Stimulated activated naive CD8-positive, alpha-beta T cell treated with anti-CD3 and anti-CD28 coated beads, Interleukin-15, Interleukin-2, amounts not matched to agents 100 U/mL and 50 U/mL, for 24 hours (primary cell): Measurements from ENCODE around the gene PURB.
"Not testable (repeated sequence)": the region's sequence is repeated elsewhere in the genome, so short reads cannot be mapped to it uniquely, and the experiment has no call there.

Source experiments
- ATAC-seq: fragments of 150-1000 bp; cut with Tn5 transposase; one replicate; pipeline ENCODE4 v1.10.0; 2021
- DNase-seq: peaks from one replicate; pipeline ENCODE4 v3.0.0; 2021

Gene PURB

DNA sequence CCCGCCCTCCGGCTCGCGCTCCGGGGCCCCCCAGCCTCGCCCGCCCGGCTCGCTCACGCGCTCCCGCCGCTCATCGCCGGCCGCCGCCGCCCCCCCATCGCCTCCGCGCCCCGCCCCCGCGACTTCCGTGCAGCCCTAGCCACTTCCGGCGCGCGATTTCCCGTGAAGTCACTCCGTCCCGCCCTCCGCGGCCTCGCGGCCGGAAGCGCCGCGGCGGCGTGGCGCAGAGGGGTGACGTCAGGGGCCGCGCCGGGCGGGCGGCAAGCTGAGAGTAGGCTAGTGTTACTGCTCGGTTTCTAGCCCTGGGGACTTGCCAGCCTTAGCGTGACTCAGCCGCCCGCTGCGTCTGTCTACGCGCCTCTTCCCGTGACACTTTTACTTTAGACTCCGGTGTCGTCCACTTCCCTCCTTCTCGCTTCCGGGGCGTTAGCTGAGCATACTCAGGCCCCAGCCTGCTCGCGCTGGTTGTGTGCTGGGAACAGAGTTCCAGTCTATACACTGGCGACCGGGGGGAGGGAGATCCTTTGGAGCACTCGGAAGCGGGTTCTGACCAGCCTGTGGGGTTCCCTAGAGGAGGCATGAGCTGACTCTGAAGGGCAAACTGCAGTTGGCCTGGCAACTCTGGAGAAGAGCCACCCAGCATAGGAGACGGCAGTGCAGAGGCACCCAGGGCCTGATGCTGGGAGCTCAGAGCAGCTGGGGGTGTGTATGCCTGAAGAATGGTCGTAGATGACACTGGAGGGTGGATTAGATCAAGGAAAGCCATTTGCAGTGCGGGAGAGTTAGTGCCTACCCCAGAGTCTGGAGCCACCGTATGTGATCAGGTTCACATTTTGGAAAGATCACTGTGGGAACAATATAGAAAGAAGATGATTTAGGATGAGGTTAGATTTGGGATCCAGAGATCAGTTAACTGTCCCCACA is at the start of gene PURB:
TSS of gene PURB (minus strand) at position 137 of the 924 bp plus-strand sequence. CDS start 182 bp downstream, outside the sequence.
- ATAC-seq: peak; percentile 96
- peak; percentile 98 for DNase-seq

DNA sequence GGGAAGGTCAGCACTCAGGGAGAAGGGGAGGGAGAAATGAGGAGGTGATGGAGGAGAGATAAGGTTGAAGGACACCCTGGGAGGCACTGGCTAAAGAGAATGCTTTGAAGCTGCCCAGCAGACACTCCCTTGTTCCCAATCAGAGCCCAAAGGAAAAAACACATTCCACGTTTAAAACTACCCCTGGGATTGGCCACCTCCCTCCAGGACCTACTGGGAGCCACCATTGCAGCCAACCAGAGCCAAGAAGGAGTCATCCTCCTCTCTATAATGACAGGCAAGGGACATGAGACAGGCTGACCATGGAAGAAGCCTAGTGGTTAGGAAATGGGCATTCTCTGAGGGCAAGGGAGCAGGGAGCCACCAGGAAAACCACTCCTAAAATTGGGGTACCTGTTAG is 49.7 kb upstream of the PURB start:
- DNase-seq (no peak), ATAC-seq (no peak)

GRCh38 chr7:44934510-44934909 is 49.2 kb upstream of the PURB start:
- ATAC-seq, DNase-seq: not testable (repeated sequence)

- DNase-seq (no peak), ATAC-seq (no peak)
Measured at GRCh38 chr7:44930921-44931320, 45.6 kb upstream of the PURB start.

GRCh38 chr7:44922351-44922694 is 37.0 kb upstream of the PURB start:
- DNase-seq: no peak
- peak; percentile 25 for ATAC-seq

GRCh38 chr7:44921607-44922350 is 36.4 kb upstream of the PURB start:
- ATAC-seq: peak; percentile 97
- peak; percentile 99 for DNase-seq

DNA sequence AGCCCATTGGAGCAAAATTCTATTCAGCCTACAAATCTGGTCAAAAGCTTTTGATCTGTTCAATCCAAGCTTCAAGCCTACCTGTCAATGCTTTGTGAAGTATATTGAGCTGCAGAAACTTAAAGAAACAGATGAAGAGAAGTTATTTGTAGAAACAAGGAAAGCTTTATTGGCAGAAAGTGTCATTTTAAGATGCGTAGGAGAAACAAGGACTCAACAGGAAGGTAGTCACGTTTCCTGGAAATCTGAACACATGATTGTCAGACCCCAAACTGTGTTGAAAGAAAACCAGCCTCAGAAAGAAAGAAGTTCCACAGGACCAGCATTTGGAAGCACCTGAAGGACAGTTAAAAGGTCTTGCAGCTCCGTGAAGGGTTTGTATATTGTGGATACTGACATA is 34.8 kb upstream of the PURB start:
- no peak for DNase-seq
- ATAC-seq: no peak

DNA sequence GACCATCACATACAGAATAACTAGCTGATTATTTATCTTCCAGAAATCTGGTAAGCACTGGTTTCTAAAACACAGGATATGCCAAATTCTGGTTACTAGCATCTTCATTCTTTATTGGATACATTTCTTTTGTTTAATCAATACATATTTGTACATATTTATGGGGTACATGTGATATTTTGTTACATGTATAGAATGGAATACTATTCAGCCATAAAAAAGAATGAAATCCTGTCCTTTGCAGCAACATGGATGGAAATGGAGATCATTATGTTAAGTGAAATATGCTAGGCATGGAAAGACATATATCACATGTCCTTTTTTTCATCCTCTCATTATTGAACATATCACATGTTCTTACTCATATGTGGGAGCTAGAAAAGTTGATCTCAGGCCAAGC is 32.7 kb upstream of the PURB start:
- no peak for DNase-seq
- ATAC-seq: no peak

DNA sequence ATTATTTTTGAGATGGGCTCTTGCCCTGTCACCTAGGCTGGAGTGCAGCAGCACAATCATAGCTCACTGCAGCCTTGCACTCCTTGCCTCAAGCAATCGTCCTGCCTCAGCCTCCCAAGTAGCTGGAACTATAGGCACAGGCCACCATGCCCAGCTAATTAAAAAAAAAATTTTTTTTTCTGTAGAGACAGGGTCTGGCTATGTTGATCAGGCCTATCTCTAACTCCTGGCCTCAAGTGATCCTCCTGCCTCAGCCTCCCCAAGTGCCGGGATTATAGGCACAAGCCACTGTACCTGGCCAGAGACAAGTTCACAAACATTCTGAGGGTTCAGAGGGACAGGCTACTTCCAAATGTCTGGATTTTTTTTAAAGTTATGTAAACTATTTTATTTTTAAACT is 32.1 kb upstream of the PURB start:
- ATAC-seq: no peak

DNA sequence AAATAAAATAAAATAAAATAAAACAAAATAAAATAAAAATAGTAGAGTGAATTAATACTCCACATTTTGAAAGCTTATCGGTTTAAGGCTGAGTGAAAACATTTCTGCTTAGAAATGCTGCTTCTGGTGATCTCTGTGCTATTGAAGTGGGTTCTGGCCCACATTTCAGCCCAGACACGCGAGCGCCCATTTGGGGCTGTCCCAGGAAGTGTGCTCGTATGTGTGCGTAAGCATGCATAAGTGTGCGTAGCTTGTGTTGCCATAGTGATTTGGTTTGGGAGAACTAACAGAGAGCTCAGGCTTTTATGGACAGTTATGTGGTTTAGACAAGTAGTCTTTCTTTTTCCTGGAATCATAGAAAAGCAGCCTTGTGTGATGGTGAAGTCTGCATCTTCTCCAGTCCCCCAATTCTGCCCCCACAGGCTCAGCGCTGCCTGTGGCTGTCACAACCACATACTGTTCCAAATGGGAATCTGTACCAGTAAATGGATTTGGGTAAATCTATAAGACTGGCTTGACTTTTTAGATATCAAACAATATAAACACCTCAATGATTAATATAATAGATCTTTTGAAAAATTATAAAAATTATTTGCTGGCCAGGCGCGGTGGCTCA is 29.8 kb upstream of the PURB start:
- DNase-seq: peak; percentile 73
- ATAC-seq: peak; percentile 98

More for the DNA sequence above, 32.1 kb upstream of the PURB start:
- no peak for DNase-seq

- DNase-seq: no peak
- no peak for ATAC-seq
Measured at GRCh38 chr7:44912775-44913347, 27.5 kb upstream of the PURB start.

- peak; percentile 3 for ATAC-seq
- DNase-seq: no peak
Measured at GRCh38 chr7:44911911-44912310, 26.6 kb upstream of the PURB start.

DNA sequence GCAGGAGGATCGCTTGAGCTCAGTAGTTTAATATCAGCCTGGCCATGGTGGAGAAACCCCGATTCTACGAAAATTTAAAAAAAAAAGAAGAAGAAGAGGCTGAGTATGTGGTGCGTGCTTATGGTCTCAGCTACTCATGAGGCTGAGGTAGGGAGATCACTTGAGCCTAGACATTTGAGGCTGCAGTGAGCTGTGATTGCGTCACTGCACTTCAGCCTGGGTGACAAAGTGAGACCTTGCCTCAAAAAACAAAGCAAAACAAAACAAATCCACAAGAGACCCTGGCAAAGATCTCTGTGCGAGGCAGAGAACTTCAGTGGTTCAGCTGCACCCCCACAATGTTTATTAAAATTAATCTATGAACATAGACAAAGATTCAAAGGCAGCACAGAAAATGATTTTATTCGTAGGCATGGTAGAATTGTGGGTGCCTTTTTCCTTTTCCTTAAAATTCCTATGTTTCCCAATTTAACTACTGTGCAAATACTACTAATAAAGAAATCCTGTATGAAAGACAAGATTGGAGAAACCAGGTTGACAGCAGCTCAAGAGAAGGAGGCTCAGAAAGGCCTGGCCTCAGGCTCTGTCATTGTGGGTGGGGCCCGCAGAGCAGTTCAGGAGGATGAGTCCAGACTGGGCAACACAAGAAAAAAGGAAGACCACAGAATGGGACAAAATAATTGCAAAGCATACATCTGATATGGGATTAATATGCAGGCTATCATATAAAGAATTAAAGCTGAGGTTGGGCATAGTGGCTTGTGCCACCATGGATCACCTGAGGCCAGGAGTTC is 24.5 kb upstream of the PURB start:
- ATAC-seq: no peak

DNA sequence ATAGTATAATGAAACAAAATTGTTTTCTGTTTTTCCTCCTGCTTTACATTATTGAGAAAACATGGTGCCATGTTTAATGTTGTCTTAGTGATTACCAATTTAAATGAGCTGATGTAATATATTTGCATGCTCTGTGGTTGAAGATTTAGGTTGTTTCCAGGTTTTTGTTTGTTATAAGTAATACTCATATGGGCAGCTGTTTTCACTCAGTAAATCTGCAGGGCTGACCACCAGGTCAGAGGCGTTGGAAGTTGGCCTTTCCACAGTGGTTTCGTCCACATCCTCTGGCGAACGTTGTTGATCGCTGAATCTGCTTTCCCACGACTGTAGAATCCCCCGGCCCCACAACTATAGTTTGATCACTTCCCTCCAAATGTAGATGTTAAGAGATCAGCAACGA is 21.6 kb upstream of the PURB start:
- ATAC-seq (no peak), DNase-seq (no peak)

More for the DNA sequence above, 24.5 kb upstream of the PURB start:
- no peak for DNase-seq

DNA sequence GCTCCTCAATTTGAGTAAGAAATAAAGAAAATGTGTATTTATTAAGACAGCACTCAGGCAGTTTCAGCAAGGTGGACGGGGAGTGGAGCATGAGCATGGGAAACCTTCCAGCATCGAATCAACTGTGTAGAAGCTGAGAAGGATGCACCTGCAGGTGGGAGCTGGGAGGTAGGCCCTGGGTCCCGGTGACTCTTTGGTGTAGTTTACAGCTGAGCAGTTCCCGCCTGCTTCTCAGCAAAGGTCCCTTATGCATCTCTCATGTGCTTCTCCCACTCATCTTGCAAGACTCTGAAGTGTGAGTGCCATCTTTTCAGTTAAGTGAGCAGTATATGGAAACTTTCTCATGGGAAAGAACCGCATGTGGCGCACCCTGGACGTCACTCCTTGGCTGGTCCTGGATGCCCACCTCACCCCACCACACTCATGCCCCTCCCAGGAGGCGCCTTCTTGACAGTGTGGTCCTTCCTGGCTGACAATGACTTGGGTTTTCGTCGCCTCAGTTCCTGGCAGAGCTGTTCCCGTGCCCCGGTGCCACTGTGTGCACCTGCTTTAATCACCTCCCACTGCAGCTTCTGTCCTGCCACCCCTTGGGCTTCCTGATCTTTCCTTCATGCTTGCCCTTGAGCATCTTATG is 19.8 kb upstream of the PURB start:
- ATAC-seq (no peak), DNase-seq (no peak)

DNA sequence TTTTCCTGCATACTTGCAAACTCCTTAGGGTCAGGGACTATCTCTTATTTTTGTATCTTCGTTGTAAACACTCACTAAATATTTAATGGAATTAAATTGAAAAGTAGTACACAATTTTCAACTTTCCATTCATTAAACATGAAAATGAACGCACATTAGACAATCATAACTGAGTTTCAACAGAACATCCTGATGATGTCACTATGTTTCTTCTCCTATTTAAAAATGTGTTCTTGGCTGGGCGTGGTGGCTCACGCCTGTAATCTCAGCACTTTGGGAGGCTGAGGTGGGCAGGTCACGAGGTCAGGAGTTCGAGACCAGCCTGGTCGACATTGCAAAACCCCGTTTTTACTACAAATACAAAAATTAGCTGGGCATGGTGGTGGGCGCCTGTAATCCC is 14.1 kb upstream of the PURB start:
- ATAC-seq: no peak
- DNase-seq: no peak

GRCh38 chr7:44898039-44898438 is 12.7 kb upstream of the PURB start:
- DNase-seq (no peak), ATAC-seq (no peak)

DNA sequence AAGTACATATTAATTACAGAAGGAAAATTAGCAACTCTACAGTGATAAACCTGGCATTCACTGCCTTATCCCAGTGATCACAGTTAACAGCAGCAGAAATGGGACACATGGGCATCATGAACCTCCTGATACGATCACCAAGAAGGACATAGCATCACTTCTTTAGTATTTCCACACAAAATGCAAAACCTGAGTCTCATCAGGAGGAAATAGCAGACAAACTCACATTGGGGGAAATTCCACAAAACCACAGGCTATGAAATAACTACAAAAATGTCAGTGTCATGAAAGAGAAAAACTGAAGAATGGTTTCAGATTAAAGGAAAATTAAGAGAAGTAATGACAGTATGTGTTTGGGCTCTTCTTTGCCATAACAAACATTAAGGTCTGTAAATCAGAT is 12.0 kb upstream of the PURB start:
- ATAC-seq (no peak), DNase-seq (no peak)

- ATAC-seq (peak; percentile 77), DNase-seq (no peak)
Measured at GRCh38 chr7:44894888-44895580, 9.7 kb upstream of the PURB start.

- no peak for ATAC-seq
- no peak for DNase-seq
Measured at GRCh38 chr7:44893710-44894234, 8.4 kb upstream of the PURB start.
